GM18907 (cell line): ENCODE results near the gene KRTAP4-3.
"Not testable (repeated sequence)": the region's sequence is repeated elsewhere in the genome, so short reads cannot be mapped to it uniquely, and the experiment has no call there.

Experiments used
- ATAC-seq: cut with Tn5 transposase; IDR thresholded peaks from one replicate; pipeline ENCODE4 v1.9.1; 2021; ENCODE audit warnings: mild to moderate bottlenecking, moderate library complexity; ENCODE audit not compliant: unreplicated experiment

The KRTAP4-3 gene

DNA sequence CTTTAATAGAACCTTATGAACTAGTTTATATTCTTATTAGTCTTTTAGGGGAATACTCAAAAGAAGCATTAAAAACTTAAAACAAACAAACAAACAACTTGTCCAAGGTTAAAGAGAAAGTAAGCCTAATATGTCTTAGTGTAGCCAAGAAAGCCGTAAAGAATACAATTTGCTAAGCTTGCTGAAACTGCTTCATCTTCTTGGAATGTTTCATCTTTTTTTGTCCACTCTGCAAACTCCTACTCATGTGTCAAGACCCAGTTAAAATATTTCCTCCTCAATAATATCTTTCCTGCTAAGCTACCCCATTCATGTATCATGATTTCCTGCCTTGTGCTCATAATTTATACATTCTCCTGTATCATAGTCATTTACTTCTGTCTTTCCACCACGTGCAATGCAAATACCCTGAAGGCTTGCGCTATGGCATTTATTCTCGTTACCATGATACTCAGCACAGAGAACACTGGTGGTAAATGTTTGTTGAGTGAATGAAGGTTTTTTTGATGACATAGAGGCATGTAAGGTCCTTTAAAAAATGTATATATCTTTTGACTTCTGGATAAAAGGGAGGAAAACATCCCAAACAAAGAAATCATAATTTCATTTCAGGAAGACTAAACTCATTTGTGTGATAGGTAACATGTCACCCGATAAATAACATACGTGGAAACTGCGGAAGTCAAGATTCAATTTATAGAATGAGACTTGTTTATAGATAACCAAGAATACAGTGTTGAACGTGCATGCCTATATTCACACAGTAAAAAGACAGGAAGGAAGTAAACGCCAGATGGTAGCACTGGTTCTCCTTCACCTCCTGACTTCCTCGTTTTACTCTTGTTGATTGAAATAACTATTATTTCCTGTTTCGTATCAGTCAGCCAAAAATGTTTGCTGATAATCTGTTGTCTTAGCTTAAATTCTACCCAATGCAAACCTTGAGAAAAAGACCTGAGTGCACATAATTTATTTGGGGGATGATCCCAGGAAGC, 48.0 kb downstream of the KRTAP4-3 start:
- not testable (repeated sequence) for ATAC-seq

GRCh38 chr17:41118721-41119120, 49.3 kb downstream of the KRTAP4-3 start:
- no peak for ATAC-seq

DNA sequence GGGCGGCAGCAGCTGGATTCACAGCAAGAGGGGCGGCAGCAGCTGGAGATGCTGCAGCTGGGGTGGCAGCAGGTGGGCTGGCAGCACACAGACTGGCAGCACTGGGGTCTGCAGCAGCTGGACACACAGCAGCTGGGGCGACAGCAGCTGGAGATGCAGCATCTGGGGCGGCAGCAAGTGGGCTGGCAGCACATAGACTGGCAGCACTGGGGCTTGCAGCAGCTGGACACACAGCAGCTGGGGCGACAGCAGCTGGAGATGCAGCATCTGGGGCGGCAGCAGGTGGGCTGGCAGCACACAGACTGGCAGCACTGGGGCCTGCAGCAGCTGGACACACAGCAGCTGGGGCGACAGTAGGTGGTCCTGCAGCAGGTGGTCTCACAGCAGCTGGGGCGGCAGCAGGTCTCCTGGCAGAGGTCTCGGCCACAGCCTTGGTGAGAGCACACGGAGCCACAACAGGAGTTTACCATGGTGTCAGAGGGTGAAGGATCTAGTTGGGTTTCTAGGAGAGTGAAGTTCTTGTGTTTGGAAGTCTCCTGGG, 50.1 kb downstream of the KRTAP4-3 start, which contains the start of gene KRTAP4-11:
Gene KRTAP4-11, minus strand, starts transcription at position 528 of the 541 bp plus-strand sequence. Its CDS starts 58 bp downstream, at position 470.
- ATAC-seq: not testable (repeated sequence)
